HepG2 (cell line): Measurements from ENCODE around the gene GALNT17. TPM values are rescaled to one million over a fixed set of nuclear protein-coding genes. Genes with fewer than 3 reads are reported as not detected.

ENCODE experiments used
- ATAC-seq: fragments of 200-7000 bp; cut with Tn5 transposase; 3 replicates; pipeline ENCODE4 v1.9.1; 2020; ENCODE audit warnings: mild to moderate bottlenecking, moderate library complexity
- BruUV-seq: library from RNA; stranded (reverse); fragments of 400-500 nt; replicated peaks from 2 replicates; lab custom pipeline; 2021; lab: Mats Ljungman, UMichigan
- CTCF ChIA-PET: fragments of 300-600 bp; formaldehyde crosslinking; extraction: SDS; loops from one replicate; lab custom pipeline; 2021; ENCODE audit warnings: low total read pairs, inconsistent platforms, low intra/inter-chr PET ratio; lab: Yijun Ruan, JAX
- POLR2A ChIA-PET: fragments of 350-600 bp; sonication (Branson Sonifier 250); formaldehyde crosslinking; loops from one replicate; lab custom pipeline; 2020; ENCODE audit warnings: antibody characterized with exemption, inconsistent platforms; lab: Yijun Ruan, JAX
- DNase-seq: peaks from one replicate; pipeline ENCODE4 v3.0.0-alpha.2; 2015; ENCODE audit warnings: low spot score
- FAIRE-seq: peaks from 3 replicates; lab custom pipeline; 2011; peaks lifted over from hg19 to GRCh38; lab: Jason Lieb, UNC
- H2AFZ ChIP-seq: one replicate; pipeline ENCODE4 v1.6.1; 2011; ENCODE audit warnings: low read length, inconsistent platforms
- H3K27ac ChIP-seq: fragments of 300-600 bp; 3 replicates; pipeline ENCODE4 v1.8.0; 2011; ENCODE audit warnings: mixed run types, mild to moderate bottlenecking, mixed read lengths, low read length, inconsistent platforms; ENCODE audit not compliant: insufficient read depth; ENCODE audit errors: extremely low read length
- H3K27me3 ChIP-seq, 2 experiments: fragments of 200-600 bp in 1 of 2; 2 replicates in 1 of 2; 3 replicates in 1 of 2; pipeline versions ENCODE4 v1.6.0 to v1.8.0; 2011; ENCODE audit warnings: low read length in 2 of 2, mild to moderate bottlenecking in 2 of 2, moderate library complexity in 2 of 2, inconsistent platforms in 1 of 2; ENCODE audit not compliant: insufficient read depth in 2 of 2, control insufficient read depth in 1 of 2
- H3K36me3 ChIP-seq, 2 experiments: fragments of 200-600 bp in 1 of 2; replicated peaks in 1 of 2; 2 replicates in 1 of 2; 3 replicates in 1 of 2; pipeline versions ENCODE4 v1.5.1 to v1.8.0; 2011; ENCODE audit warnings: low read length in 2 of 2, inconsistent platforms in 1 of 2; ENCODE audit not compliant: insufficient read depth in 2 of 2, control insufficient read depth in 1 of 2
- H3K4me1 ChIP-seq: 2 replicates; pipeline ENCODE4 v1.5.1; 2012; ENCODE audit warnings: low read length, inconsistent platforms; ENCODE audit not compliant: insufficient read depth
- H3K4me2 ChIP-seq: 2 replicates; pipeline ENCODE4 v1.6.0; 2011; ENCODE audit warnings: low read depth, low read length, inconsistent platforms
- H3K4me3 ChIP-seq, 3 experiments: fragments of 200-600 bp in 1 of 3; sonication (generic), shearing (Covaris generic) in 1 of 3; replicated peaks in 1 of 3; 2 replicates each; pipeline ENCODE4 v1.5.1; 2011 to 2016; ENCODE audit warnings: low read length in 3 of 3, inconsistent platforms in 2 of 3, low read depth in 2 of 3, mild to moderate bottlenecking in 2 of 3, control low read depth in 1 of 3, mixed read lengths in 1 of 3; ENCODE audit not compliant: insufficient read depth in 1 of 3
- H3K79me2 ChIP-seq: one replicate; pipeline ENCODE4 v1.6.1; 2011; ENCODE audit warnings: low read length, inconsistent platforms; ENCODE audit not compliant: insufficient read depth
- H3K9ac ChIP-seq: 2 replicates; pipeline ENCODE4 v1.6.0; 2011; ENCODE audit warnings: mild to moderate bottlenecking, low read depth, low read length, inconsistent platforms; ENCODE audit not compliant: insufficient read depth
- H3K9me3 ChIP-seq: 2 replicates; pipeline ENCODE4 v1.5.1; 2012; ENCODE audit warnings: mild to moderate bottlenecking, low read length
- H4K20me1 ChIP-seq: 2 replicates; pipeline ENCODE4 v1.6.0; 2011; ENCODE audit warnings: inconsistent platforms, mild to moderate bottlenecking, low read length, moderate library complexity; ENCODE audit not compliant: insufficient read depth
- CC2D1A ChIP-seq: sonication (generic); formaldehyde crosslinking; IDR thresholded peaks from 2 replicates; pipeline ENCODE4 v1.8.1; 2023; ENCODE audit warnings: mild to moderate bottlenecking, missing genetic modification reagents
- EED ChIP-seq: sonication (generic); formaldehyde crosslinking; IDR thresholded peaks from 2 replicates; pipeline ENCODE4 v1.5.0; 2020; ENCODE audit warnings: mild to moderate bottlenecking, missing genetic modification reagents
- ELF3 ChIP-seq: IDR thresholded peaks from 2 replicates; pipeline ENCODE4 v1.6.1; 2016; ENCODE audit warnings: missing genetic modification reagents, missing compliant biosample characterization
- KDM5A ChIP-seq: fragments of 200-600 bp; sonication (generic); IDR thresholded peaks from 2 replicates; pipeline ENCODE4 v1.7.0; 2018; ENCODE audit warnings: antibody characterized with exemption, mild to moderate bottlenecking, low read length, borderline replicate concordance
- POLR2AphosphoS2 ChIP-seq: IDR thresholded peaks from 2 replicates; pipeline ENCODE4 v1.6.1; 2011; ENCODE audit warnings: low read depth, low read length, improper control_type of control experiment
- SIX1 ChIP-seq: sonication (generic); formaldehyde crosslinking; IDR thresholded peaks from 2 replicates; pipeline ENCODE4 v1.4.0; 2020; ENCODE audit warnings: missing genetic modification reagents, borderline replicate concordance
- TOE1 ChIP-seq: sonication (generic); formaldehyde crosslinking; IDR thresholded peaks from 2 replicates; pipeline ENCODE4 v1.4.0; 2020; ENCODE audit warnings: mild to moderate bottlenecking, missing genetic modification reagents
- ZFP36L1 ChIP-seq: sonication (generic); formaldehyde crosslinking; IDR thresholded peaks from 2 replicates; pipeline ENCODE4 v1.8.0; 2022; ENCODE audit warnings: mild to moderate bottlenecking, missing genetic modification reagents, moderate library complexity
- ZNF501 ChIP-seq: sonication (generic); formaldehyde crosslinking; IDR thresholded peaks from 2 replicates; pipeline ENCODE4 v1.5.1; 2020; ENCODE audit warnings: mild to moderate bottlenecking, moderate library complexity, missing genetic modification reagents
- ZNF773 ChIP-seq: sonication (generic); formaldehyde crosslinking; IDR thresholded peaks from 2 replicates; pipeline ENCODE4 v1.4.0; 2020; ENCODE audit warnings: missing genetic modification reagents, borderline replicate concordance
- ZNF782 ChIP-seq: sonication (generic); formaldehyde crosslinking; IDR thresholded peaks from 2 replicates; pipeline ENCODE4 v1.4.0; 2020; ENCODE audit warnings: missing genetic modification reagents, mild to moderate bottlenecking, borderline replicate concordance
- in situ Hi-C: cut with HindIII; loops from 2 replicates; pipeline ENCODE4 v1.10.0; 2017; ENCODE audit warnings: low pct_unique_long_range_greater_than_20kb; ENCODE audit not compliant: extremely low pct_ligation_motif_present
- intact Hi-C: fragments of 100-400 bp; cut with micrococcal nuclease; formaldehyde crosslinking; loops from one replicate; pipeline ENCODE4 v1.10.0; 2022; ENCODE audit not compliant: unreplicated experiment
- polyA plus RNA-seq, 8 experiments: library from polyadenylated mRNA; depleted of rRNA in 3 of 8; stranded (reverse) in 7 of 8; unstranded in 1 of 8; fragments of >200 nt; fragmentation: Illumina TruSeq in 4 of 8; extraction: Trizol in 4 of 8; gene quantifications; 2 replicates each; pipeline versions ENCODE4 v1.2.1 to v1.2.3, GENCODE V29; 2011 to 2016; ENCODE audit warnings: low read depth in 4 of 8, missing spikeins in 1 of 8, mixed read lengths in 1 of 8; ENCODE audit not compliant: insufficient read depth in 1 of 8
- total RNA-seq, 5 experiments: library from RNA; depleted of rRNA; stranded (reverse); fragments of >200 nt; fragmentation: Illumina TruSeq; extraction: Trizol; gene quantifications; 2 replicates each; pipeline ENCODE4 v1.2.3, GENCODE V29; 2016; ENCODE audit warnings: low read depth in 1 of 5
- TF ChIP-seq, protein P1 (sequence below): sonication (generic); formaldehyde crosslinking; IDR thresholded peaks from 2 replicates; pipeline ENCODE4 v1.4.0; 2020; ENCODE audit warnings: missing genetic modification reagents
- TF ChIP-seq, protein P2 (sequence below): sonication (generic); formaldehyde crosslinking; IDR thresholded peaks from 2 replicates; pipeline ENCODE4 v1.5.0; 2020; ENCODE audit warnings: mild to moderate bottlenecking, missing genetic modification reagents, borderline replicate concordance
- TF ChIP-seq, protein P3 (sequence below): sonication (generic); formaldehyde crosslinking; IDR thresholded peaks from 2 replicates; pipeline ENCODE4 v1.5.1; 2020; ENCODE audit warnings: missing genetic modification reagents, mild to moderate bottlenecking, borderline replicate concordance
- TF ChIP-seq, protein P4 (sequence below): IDR thresholded peaks from 2 replicates; pipeline ENCODE4 v1.6.1; 2016; ENCODE audit warnings: missing genetic modification reagents, missing compliant biosample characterization

GALNT17 gene
- total and polyA plus RNA-seq, 2 of the 13 experiments (the other 11 are each of a cell fraction or from before 2014, with no cell fraction given), result not detected

DNA sequence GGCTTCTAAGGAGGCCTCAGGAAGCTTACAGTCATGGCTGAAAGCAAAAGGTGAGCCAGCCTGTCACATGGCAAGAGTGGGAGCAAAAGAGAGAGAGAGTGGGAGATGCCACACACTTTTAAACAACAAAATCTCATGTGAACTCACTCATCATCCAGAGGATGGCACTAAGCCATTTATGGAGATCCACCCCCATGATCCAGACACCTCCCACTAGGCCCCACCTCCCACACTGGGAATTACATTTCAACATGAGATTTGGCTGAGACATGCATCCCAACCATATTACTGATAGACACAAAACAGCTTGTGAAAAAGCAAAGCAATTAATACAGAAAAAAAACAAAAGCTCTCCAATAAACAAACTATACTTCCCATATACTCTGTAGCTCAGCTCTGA, 210.3 kb downstream of the GALNT17 start:
- Histone ChIP-seq H3K27ac (no peak overlapping the region), H3K36me3 (no peaks in the 10 kb centered on the region), H3K9ac (no peak overlapping the region), H3K79me2 (no peaks in the 10 kb centered on the region), H3K27me3 (no peaks in the 10 kb centered on the region), H3K4me1 (no peaks in the 10 kb centered on the region), H4K20me1 (no peaks in the 10 kb centered on the region), H3K4me2 (no peak overlapping the region), H3K4me3 (no peak overlapping the region), H2AFZ (no peak overlapping the region), H3K9me3 (no peaks in the 10 kb centered on the region)
- no peak for ATAC-seq
- intact Hi-C loops, result no loop called here
- ChIA-PET CTCF (no interaction called here), POLR2A (no interaction called here)
- in situ Hi-C loops, result no loop called here
- DNase-seq, result no peak
- no peak for FAIRE-seq
- TF ChIP-seq ZFP36L1 (CRISPR knock-in tag) (no peak), ZNF501 (CRISPR knock-in tag) (no peak), ELF3 (no peak), ZNF782 (no peak), CC2D1A (no peak), TOE1 (no peak), KDM5A (no peak), ZNF773 (CRISPR knock-in tag) (no peak), SIX1 (CRISPR knock-in tag) (no peak), EED (CRISPR knock-in tag) (no peak), POLR2AphosphoS2 (no peak)
- TF ChIP-seq, protein P1, sequence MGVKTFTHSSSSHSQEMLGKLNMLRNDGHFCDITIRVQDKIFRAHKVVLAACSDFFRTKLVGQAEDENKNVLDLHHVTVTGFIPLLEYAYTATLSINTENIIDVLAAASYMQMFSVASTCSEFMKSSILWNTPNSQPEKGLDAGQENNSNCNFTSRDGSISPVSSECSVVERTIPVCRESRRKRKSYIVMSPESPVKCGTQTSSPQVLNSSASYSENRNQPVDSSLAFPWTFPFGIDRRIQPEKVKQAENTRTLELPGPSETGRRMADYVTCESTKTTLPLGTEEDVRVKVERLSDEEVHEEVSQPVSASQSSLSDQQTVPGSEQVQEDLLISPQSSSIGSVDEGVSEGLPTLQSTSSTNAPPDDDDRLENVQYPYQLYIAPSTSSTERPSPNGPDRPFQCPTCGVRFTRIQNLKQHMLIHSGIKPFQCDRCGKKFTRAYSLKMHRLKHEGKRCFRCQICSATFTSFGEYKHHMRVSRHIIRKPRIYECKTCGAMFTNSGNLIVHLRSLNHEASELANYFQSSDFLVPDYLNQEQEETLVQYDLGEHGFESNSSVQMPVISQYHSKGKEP, result no peak
- TF ChIP-seq, protein P2, sequence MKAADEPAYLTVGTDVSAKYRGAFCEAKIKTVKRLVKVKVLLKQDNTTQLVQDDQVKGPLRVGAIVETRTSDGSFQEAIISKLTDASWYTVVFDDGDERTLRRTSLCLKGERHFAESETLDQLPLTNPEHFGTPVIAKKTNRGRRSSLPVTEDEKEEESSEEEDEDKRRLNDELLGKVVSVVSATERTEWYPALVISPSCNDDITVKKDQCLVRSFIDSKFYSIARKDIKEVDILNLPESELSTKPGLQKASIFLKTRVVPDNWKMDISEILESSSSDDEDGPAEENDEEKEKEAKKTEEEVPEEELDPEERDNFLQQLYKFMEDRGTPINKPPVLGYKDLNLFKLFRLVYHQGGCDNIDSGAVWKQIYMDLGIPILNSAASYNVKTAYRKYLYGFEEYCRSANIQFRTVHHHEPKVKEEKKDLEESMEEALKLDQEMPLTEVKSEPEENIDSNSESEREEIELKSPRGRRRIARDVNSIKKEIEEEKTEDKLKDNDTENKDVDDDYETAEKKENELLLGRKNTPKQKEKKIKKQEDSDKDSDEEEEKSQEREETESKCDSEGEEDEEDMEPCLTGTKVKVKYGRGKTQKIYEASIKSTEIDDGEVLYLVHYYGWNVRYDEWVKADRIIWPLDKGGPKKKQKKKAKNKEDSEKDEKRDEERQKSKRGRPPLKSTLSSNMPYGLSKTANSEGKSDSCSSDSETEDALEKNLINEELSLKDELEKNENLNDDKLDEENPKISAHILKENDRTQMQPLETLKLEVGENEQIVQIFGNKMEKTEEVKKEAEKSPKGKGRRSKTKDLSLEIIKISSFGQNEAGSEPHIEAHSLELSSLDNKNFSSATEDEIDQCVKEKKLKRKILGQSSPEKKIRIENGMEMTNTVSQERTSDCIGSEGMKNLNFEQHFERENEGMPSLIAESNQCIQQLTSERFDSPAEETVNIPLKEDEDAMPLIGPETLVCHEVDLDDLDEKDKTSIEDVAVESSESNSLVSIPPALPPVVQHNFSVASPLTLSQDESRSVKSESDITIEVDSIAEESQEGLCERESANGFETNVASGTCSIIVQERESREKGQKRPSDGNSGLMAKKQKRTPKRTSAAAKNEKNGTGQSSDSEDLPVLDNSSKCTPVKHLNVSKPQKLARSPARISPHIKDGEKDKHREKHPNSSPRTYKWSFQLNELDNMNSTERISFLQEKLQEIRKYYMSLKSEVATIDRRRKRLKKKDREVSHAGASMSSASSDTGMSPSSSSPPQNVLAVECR, result no peak
- TF ChIP-seq, protein P3, sequence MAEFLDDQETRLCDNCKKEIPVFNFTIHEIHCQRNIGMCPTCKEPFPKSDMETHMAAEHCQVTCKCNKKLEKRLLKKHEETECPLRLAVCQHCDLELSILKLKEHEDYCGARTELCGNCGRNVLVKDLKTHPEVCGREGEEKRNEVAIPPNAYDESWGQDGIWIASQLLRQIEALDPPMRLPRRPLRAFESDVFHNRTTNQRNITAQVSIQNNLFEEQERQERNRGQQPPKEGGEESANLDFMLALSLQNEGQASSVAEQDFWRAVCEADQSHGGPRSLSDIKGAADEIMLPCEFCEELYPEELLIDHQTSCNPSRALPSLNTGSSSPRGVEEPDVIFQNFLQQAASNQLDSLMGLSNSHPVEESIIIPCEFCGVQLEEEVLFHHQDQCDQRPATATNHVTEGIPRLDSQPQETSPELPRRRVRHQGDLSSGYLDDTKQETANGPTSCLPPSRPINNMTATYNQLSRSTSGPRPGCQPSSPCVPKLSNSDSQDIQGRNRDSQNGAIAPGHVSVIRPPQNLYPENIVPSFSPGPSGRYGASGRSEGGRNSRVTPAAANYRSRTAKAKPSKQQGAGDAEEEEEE, result no peak
- TF ChIP-seq, protein P4, sequence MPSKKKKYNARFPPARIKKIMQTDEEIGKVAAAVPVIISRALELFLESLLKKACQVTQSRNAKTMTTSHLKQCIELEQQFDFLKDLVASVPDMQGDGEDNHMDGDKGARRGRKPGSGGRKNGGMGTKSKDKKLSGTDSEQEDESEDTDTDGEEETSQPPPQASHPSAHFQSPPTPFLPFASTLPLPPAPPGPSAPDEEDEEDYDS (CRISPR knock-in tag), result no peak
- BruUV-seq, result no TSS peak
